IMR-90 (cell line): ENCODE data around the gene SLC26A5. TPM values are rescaled to one million over a fixed set of nuclear protein-coding genes. Genes with fewer than 3 reads are reported as not detected.
"Not testable (repeated sequence)": the region's sequence is repeated elsewhere in the genome, so short reads cannot be mapped to it uniquely, and the experiment has no call there.

ENCODE experiments used
- ATAC-seq: fragments of 200-7000 bp; cut with Tn5 transposase; 2 replicates; pipeline ENCODE4 v1.9.1; 2020; ENCODE audit warnings: low read depth, mild to moderate bottlenecking, moderate library complexity
- BruUV-seq: library from RNA; stranded (reverse); fragments of 400-500 nt; replicated peaks from 2 replicates; lab custom pipeline; 2021; lab: Mats Ljungman, UMichigan
- CTCF ChIA-PET: fragments of 300-600 bp; formaldehyde crosslinking; extraction: SDS; loops from one replicate; lab custom pipeline; 2021; ENCODE audit warnings: antibody characterized with exemption; lab: Yijun Ruan, JAX
- POLR2A ChIA-PET: fragments of 300-600 bp; sonication (Branson Sonifier 250); formaldehyde crosslinking; loops from one replicate; lab custom pipeline; 2022; ENCODE audit warnings: antibody characterized with exemption; ENCODE audit not compliant: unreplicated experiment; lab: Charles Lee
- DNase-seq: peaks from one replicate; pipeline ENCODE4 v3.0.0; 2013
- H2AFZ ChIP-seq: replicated peaks from 2 replicates; pipeline ENCODE3; 2013; ENCODE audit warnings: low read length, mild to moderate bottlenecking; ENCODE audit not compliant: poor library complexity
- H2AK5ac ChIP-seq: 2 replicates; pipeline ENCODE4 v1.6.1; 2013; ENCODE audit warnings: low read depth, low read length, inconsistent platforms
- H2AK9ac ChIP-seq: replicated peaks from 2 replicates; pipeline ENCODE3; 2013; ENCODE audit warnings: mild to moderate bottlenecking, low read depth, low read length, moderate library complexity; ENCODE audit not compliant: poor library complexity
- H2BK120ac ChIP-seq: 2 replicates; pipeline ENCODE4 v1.6.1; 2013; ENCODE audit warnings: low read depth, low read length, inconsistent platforms
- H2BK15ac ChIP-seq: 3 replicates; pipeline ENCODE4 v1.6.1; 2013; ENCODE audit warnings: low read depth, low read length, inconsistent platforms
- H2BK20ac ChIP-seq: 2 replicates; pipeline ENCODE4 v1.6.1; 2013; ENCODE audit warnings: low read depth, mild to moderate bottlenecking, inconsistent platforms, low read length, moderate library complexity
- H2BK5ac ChIP-seq: 2 replicates; pipeline ENCODE4 v1.6.1; 2013; ENCODE audit warnings: mild to moderate bottlenecking, low read depth, low read length, inconsistent platforms; ENCODE audit not compliant: poor library complexity, severe bottlenecking
- H3K14ac ChIP-seq: replicated peaks from 2 replicates; pipeline ENCODE4 v1.6.1; 2013; ENCODE audit warnings: low read depth, low read length, inconsistent platforms
- H3K18ac ChIP-seq: 2 replicates; pipeline ENCODE4 v1.6.1; 2013; ENCODE audit warnings: low read depth, low read length, control low read depth
- H3K23ac ChIP-seq: 2 replicates; pipeline ENCODE4 v1.6.1; 2013; ENCODE audit warnings: low read depth, low read length, inconsistent platforms
- H3K27ac ChIP-seq: 2 replicates; pipeline ENCODE4 v1.5.1; 2013; ENCODE audit warnings: mild to moderate bottlenecking, control low read depth, low read length; ENCODE audit not compliant: insufficient read depth
- H3K27me3 ChIP-seq: 2 replicates; pipeline ENCODE4 v1.6.1; 2013; ENCODE audit warnings: low read length; ENCODE audit not compliant: control insufficient read depth, insufficient read depth
- H3K36me3 ChIP-seq: 2 replicates; pipeline ENCODE4 v1.6.1; 2013; ENCODE audit warnings: low read length, mixed read lengths; ENCODE audit not compliant: control insufficient read depth, insufficient read depth
- H3K4ac ChIP-seq: 2 replicates; pipeline ENCODE4 v1.6.1; 2013; ENCODE audit warnings: low read depth, low read length, inconsistent platforms
- H3K4me1 ChIP-seq: 2 replicates; pipeline ENCODE4 v1.6.1; 2013; ENCODE audit warnings: low read length, mixed read lengths; ENCODE audit not compliant: control insufficient read depth, insufficient read depth
- H3K4me2 ChIP-seq: 2 replicates; pipeline ENCODE4 v1.6.1; 2013; ENCODE audit warnings: low read depth, mild to moderate bottlenecking, control low read depth, low read length, moderate library complexity
- H3K4me3 ChIP-seq: 2 replicates; pipeline ENCODE4 v1.5.1; 2013; ENCODE audit warnings: low read depth, mild to moderate bottlenecking, control low read depth, low read length, moderate library complexity; ENCODE audit not compliant: insufficient read depth
- H3K56ac ChIP-seq: 2 replicates; pipeline ENCODE4 v1.6.1; 2013; ENCODE audit warnings: low read length, inconsistent platforms; ENCODE audit not compliant: insufficient read depth; ENCODE audit errors: extremely low read depth
- H3K79me1 ChIP-seq, 2 experiments: 2 replicates each; pipeline ENCODE4 v1.6.1; 2013; ENCODE audit warnings: low read length in 2 of 2, inconsistent platforms in 1 of 2, low read depth in 1 of 2
- H3K9ac ChIP-seq: 2 replicates; pipeline ENCODE4 v1.6.1; 2013; ENCODE audit warnings: low read depth, low read length, control low read depth
- H3K9me1 ChIP-seq: 2 replicates; pipeline ENCODE4 v1.6.1; 2013; ENCODE audit warnings: low read length, inconsistent platforms; ENCODE audit not compliant: insufficient read depth
- H3K9me3 ChIP-seq: 2 replicates; pipeline ENCODE4 v1.6.1; 2013; ENCODE audit warnings: low read length; ENCODE audit not compliant: control insufficient read depth, insufficient read depth
- H4K20me1 ChIP-seq: 2 replicates; pipeline ENCODE4 v1.6.1; 2013; ENCODE audit warnings: low read length, inconsistent platforms; ENCODE audit not compliant: insufficient read depth
- H4K5ac ChIP-seq: 2 replicates; pipeline ENCODE4 v1.6.1; 2013; ENCODE audit warnings: mild to moderate bottlenecking, low read depth, low read length, control low read depth
- H4K8ac ChIP-seq, 2 experiments: 2 replicates each; pipeline ENCODE4 v1.6.1; 2013; ENCODE audit warnings: low read depth in 2 of 2, low read length in 2 of 2, control low read depth in 1 of 2, inconsistent platforms in 1 of 2
- H4K91ac ChIP-seq: 2 replicates; pipeline ENCODE4 v1.6.1; 2013; ENCODE audit warnings: low read depth, low read length, inconsistent platforms; ENCODE audit not compliant: insufficient read depth
- BHLHE40 ChIP-seq: fragments of 150-350 bp; IDR thresholded peaks from 2 replicates; pipeline ENCODE4 v1.6.1; 2016; ENCODE audit warnings: mild to moderate bottlenecking, low read depth, low read length
- CHD1 ChIP-seq: IDR thresholded peaks from 2 replicates; pipeline ENCODE4 v1.6.1; 2012; ENCODE audit warnings: low read depth, low read length, improper control_type of control experiment
- MAZ ChIP-seq: IDR thresholded peaks from 2 replicates; pipeline ENCODE4 v1.6.1; 2012; ENCODE audit warnings: low read depth, mild to moderate bottlenecking, low read length, improper control_type of control experiment, moderate library complexity, borderline replicate concordance
- NFE2L2 ChIP-seq: fragments of 150-350 bp; IDR thresholded peaks from 2 replicates; pipeline ENCODE4 v1.6.1; 2016; ENCODE audit warnings: low read depth, mild to moderate bottlenecking, low read length
- WGBS, 2 experiments: methylation state at CpG; one replicate each; pipeline versions ENCODE4 v1.1.5 to v1.1.7; 2013; ENCODE audit warnings: missing lambda C conversion rate in 2 of 2; ENCODE audit not compliant: insufficient read length in 1 of 2; ENCODE audit errors: extremely low coverage in 2 of 2; 5-methylcytosine and 5-hydroxymethylcytosine counted together
- dilution Hi-C: fragments of 300-500 bp; cut with HindIII; formaldehyde crosslinking; loops from one replicate; pipeline ENCODE4 v1.14.3; 2018; ENCODE audit warnings: low sequenced_read_pairs; ENCODE audit not compliant: unreplicated experiment
- in situ Hi-C: fragments of 300-500 bp; cut with MboI; formaldehyde crosslinking; loops from 3 replicates; pipeline ENCODE4 v1.14.3; 2019; ENCODE audit warnings: low sequenced_read_pairs, inconsistent platforms, mixed read lengths
- intact Hi-C: fragments of 100-400 bp; cut with micrococcal nuclease; formaldehyde crosslinking; loops from 2 replicates; pipeline ENCODE4 v1.10.0; 2022
- polyA plus RNA-seq, 3 experiments: library from polyadenylated mRNA; depleted of rRNA; stranded (reverse); fragments of >200 nt; gene quantifications; 2 replicates each; pipeline ENCODE4 v1.2.3, GENCODE V29; 2012; ENCODE audit warnings: low replicate concordance in 1 of 3
- total RNA-seq: library from RNA; depleted of rRNA; stranded (reverse); fragments of >200 nt; gene quantifications from 2 replicates; pipeline ENCODE4 v1.2.3, GENCODE V29; 2012

The SLC26A5 gene
- total and polyA plus RNA-seq, 2 of the 4 experiments (the other 2 are of a cell fraction): not detected

GRCh38 chr7:103446049-103446520, at the start of gene SLC26A5 (continued):
- no peak for TF ChIP-seq CHD1
- no peak for TF ChIP-seq BHLHE40
- no peak for TF ChIP-seq NFE2L2

- no peak overlapping the region for H4K5ac ChIP-seq
- no peak overlapping the region for H3K4me3 ChIP-seq
- BruUV-seq: no TSS peak
These were observed 41.4 kb upstream of the SLC26A5 start for GRCh38 chr7:103487419-103487818.

GRCh38 chr7:103486873-103487272, 40.9 kb upstream of the SLC26A5 start:
- H2AFZ ChIP-seq, intact Hi-C loops, H3K9me1 ChIP-seq, H3K4me2 ChIP-seq, BruUV-seq, in situ Hi-C loops, H2BK120ac ChIP-seq, H3K4ac ChIP-seq, ATAC-seq, H3K9me3 ChIP-seq, DNase-seq, H2AK9ac ChIP-seq, H3K36me3 ChIP-seq, H2BK15ac ChIP-seq, H3K9ac ChIP-seq, H2AK5ac ChIP-seq, H4K20me1 ChIP-seq, H3K56ac ChIP-seq, H3K4me1 ChIP-seq, H2BK5ac ChIP-seq, H3K14ac ChIP-seq, H4K91ac ChIP-seq, POLR2A ChIA-PET, H2BK20ac ChIP-seq, H4K8ac ChIP-seq, dilution Hi-C loops, H3K79me1 ChIP-seq, H3K27ac ChIP-seq, H3K23ac ChIP-seq, H4K5ac ChIP-seq, H3K18ac ChIP-seq, H3K4me3 ChIP-seq, H3K27me3 ChIP-seq: not testable (repeated sequence)
- CTCF ChIA-PET: interaction anchor here (0.6 kb wide), 1 partner anchor 1346 kb away, joined by 3 read pairs; no protein-coding TSS in a partner anchor
- WGBS, 2 experiments: no CpG with 5 or more reads among the region's 3 CpGs

More at GRCh38 chr7:103487419-103487818, 41.4 kb upstream of the SLC26A5 start:
- H3K4ac ChIP-seq: no peak overlapping the region
- H3K14ac ChIP-seq: no peak overlapping the region
- no peak overlapping the region for H2BK5ac ChIP-seq
- CTCF ChIA-PET: no interaction called here
- POLR2A ChIA-PET: no interaction called here
- in situ Hi-C loops (no loop called here), intact Hi-C loops (no loop called here), dilution Hi-C loops (no loop called here)
- no peak overlapping the region for H3K56ac ChIP-seq
- no peak overlapping the region for H2AFZ ChIP-seq
- H3K23ac ChIP-seq: no peak overlapping the region
- no peak overlapping the region for H2BK20ac ChIP-seq
- H2AK5ac ChIP-seq: no peak overlapping the region
- H4K91ac ChIP-seq: no peak overlapping the region
- no peaks in the 10 kb centered on the region for H3K79me1 ChIP-seq
- TF ChIP-seq MAZ: no peak
- H2BK15ac ChIP-seq: no peak overlapping the region
- no peaks in the 10 kb centered on the region for H3K9me1 ChIP-seq
- no peak overlapping the region for H3K4me2 ChIP-seq
- no peak overlapping the region for H4K8ac ChIP-seq
- no peak overlapping the region for H2AK9ac ChIP-seq
- peaks cover 7% of the 10 kb centered on the region for H3K36me3 ChIP-seq
- no CpG with 5 or more reads among the region's 4 CpGs for WGBS, 2 experiments
- no peak overlapping the region for H2BK120ac ChIP-seq
- ATAC-seq: no peak
- H3K4me1 ChIP-seq: no peaks in the 10 kb centered on the region
- no peaks in the 10 kb centered on the region for H3K27me3 ChIP-seq
- no peak for DNase-seq
- no peak overlapping the region for H3K27ac ChIP-seq
- H3K18ac ChIP-seq: no peak overlapping the region
- H3K9ac ChIP-seq: no peak overlapping the region
- H4K20me1 ChIP-seq: no peaks in the 10 kb centered on the region
- no peaks in the 10 kb centered on the region for H3K9me3 ChIP-seq
